HG03159 (cell line): ENCODE data around the gene NXN.
"Not testable (repeated sequence)": the region's sequence is repeated elsewhere in the genome, so short reads cannot be mapped to it uniquely, and the experiment has no call there.

Experiments
- ATAC-seq: cut with Tn5 transposase; IDR thresholded peaks from one replicate; pipeline ENCODE4 v1.9.1; 2021; ENCODE audit warnings: mild to moderate bottlenecking, moderate library complexity; ENCODE audit not compliant: unreplicated experiment

NXN gene

GRCh38 chr17:787641-788221, 191.8 kb downstream of the NXN start:
- ATAC-seq = no peak

DNA sequence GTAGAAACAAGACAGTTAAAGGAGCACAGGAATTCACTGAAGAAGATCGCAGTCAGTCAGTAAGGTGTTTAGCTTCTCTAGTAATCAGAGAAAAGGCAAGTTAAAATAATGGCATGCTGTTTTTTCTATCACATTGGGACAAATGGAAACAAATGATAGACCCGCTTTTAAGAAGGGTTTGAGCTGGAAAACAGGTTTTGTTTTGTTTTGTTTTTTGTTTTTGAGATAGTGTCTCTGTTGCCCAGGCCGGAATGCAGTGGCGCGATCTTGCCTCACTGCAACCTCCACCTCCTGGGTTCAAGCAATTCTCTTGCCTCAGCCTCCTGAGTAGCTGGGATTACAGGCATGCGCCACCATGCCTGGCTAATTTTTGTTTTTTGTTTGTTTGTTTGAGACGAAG, 193.7 kb downstream of the NXN start:
- ATAC-seq = not testable (repeated sequence)

DNA sequence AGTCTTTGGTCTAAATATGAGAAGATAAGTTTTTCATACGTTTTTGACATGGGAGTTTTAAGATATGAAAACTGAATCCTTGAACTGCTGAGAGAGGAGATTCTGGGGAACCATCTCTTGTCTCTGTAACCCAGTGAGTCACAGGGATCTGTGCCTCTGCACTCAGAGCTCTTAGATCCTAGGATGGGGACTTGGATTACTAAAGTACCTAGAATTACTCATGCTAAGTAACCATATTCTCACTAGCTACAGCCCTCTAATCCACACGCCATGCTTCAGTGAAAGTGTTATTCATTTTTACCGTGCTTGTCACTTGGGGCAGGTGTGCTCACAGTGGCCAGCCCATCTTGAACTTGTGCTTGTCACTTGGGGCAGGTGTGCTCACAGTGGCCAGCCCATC, 195.4 kb downstream of the NXN start:
- ATAC-seq = no peak

DNA sequence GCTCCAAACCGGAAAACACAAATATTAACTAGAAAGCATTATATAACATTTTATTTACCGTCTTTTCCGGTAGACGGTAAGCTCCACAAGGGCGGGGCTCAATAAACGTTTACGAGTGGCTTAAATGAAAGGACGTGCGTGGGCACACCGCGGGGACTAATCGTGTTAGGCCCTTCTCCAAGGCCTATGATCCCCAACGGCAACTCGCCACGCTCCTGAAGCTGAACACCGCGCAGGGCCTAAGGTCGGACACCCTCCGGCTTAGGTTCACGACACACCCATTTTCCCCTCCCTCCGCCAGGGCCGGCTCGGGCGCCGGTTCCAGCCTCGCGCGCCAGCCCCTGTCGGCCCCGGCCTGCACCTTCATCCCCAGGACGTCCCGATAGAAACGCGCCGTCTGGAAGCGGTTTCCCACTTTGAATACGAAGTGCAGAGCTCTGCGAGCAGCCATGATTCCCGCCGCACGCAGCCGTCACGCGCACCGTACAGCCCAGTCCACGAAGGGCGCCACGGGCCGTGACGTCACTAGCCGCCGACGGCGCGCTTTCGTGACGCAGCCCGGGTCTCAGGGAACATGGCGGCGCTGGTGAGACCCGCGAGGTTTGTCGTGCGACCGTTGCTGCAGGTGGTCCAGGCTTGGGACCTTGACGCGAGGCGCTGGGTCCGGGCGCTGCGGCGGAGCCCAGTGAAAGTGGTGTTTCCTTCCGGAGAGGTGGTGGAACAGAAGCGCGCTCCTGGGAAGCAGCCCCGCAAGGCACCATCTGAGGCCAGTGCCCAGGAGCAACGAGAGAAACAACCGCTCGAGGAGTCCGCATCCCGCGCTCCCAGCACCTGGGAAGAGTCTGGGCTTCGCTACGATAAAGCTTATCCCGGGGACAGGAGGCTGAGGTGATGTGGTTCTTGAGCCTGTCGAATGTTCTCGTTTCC, 197.5 kb downstream of the NXN start, which contains the start of the genes GLOD4 and MRM3:
GLOD4 (minus strand) TSS at position 476 of the 927 bp plus-strand sequence; CDS start at position 451, 25 bp downstream.
MRM3 (plus strand) TSS at position 549 of the 927 bp plus-strand sequence; CDS start at position 575, 26 bp downstream.
- peak; percentile 89 for ATAC-seq

- ATAC-seq = no peak
Observed at GRCh38 chr17:778096-778495, 201.5 kb downstream of the NXN start.

- ATAC-seq = no peak
Observed at GRCh38 chr17:774313-774584, 205.3 kb downstream of the NXN start.

DNA sequence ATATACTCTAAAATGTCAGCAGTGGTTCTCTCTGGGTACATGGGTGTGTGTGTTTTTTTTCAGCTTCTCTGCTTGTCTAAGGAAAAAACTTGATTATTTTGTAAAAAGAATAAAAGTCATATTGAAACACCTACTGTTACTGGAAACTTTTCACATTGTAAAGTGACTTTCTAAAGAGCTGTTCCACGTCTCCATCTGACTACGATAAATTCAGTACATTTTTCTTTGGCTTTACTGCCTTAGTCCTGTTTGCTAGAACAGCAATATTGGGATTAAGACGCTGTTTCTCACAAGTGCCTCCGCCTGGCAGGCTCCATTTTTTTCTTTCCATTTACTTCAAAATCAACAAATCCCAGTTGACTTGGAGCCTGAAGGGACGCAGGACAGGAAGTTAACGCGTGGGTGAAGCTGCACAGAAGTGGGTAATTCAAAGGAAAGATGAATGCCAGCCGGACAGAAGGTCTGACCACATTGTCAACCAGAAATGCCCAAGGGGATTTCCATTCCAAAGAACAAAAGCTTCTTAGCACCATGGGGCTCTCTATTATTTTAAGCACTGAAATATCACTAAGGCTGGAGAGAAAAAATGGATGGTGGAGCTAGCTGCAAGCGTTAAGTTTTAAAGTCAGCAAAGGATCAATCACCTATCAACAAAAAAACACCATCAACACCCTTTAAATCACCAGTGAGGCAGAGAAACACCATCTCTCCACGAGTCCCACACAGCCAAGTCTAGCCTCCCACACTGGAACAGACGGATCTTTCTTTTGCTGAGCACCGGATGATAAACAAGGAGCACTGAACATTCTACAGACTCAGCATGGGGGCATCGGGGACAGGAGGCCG, 205.9 kb downstream of the NXN start:
- no peak for ATAC-seq

DNA sequence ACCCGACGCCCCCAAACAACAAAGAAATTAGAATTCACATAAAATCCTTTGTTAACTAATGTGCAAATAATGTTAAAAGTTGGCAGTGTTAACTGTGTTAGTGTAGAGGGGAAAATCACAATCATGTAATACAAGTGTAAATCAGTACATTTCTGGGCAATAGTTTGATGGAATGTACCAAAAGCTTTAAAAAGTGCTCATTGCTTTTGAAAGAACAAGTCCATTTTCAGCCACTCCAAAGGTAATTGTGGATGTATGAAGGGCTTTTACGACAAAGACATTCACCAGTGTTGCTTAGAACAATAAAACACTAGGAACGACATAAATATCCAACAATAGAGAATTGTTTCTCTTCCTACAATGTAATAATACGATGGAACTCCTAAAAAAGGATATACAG, 206.6 kb downstream of the NXN start:
- ATAC-seq = no peak

GRCh38 chr17:767076-767475, 212.5 kb downstream of the NXN start:
- no peak for ATAC-seq

- no peak for ATAC-seq
Observed at GRCh38 chr17:760371-760770, 219.2 kb downstream of the NXN start.

DNA sequence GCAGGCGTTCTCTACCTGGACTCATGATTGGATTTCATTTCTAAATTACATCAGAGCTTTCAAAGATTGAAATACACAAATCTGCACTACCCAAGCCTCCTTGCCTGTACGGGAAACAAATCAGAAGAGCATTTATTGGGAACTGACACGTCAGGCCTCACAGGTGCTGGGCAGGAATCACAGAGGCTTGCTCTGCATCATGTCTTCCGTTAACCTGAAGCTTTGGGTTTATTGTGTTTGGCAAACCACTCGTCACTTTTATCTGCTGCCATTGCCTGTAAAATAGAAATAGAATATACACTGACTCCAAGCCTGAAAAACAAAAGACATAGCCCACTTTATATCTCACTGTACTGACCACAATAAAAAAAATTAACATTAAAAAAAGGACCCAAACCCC, 219.6 kb downstream of the NXN start:
- ATAC-seq = no peak

DNA sequence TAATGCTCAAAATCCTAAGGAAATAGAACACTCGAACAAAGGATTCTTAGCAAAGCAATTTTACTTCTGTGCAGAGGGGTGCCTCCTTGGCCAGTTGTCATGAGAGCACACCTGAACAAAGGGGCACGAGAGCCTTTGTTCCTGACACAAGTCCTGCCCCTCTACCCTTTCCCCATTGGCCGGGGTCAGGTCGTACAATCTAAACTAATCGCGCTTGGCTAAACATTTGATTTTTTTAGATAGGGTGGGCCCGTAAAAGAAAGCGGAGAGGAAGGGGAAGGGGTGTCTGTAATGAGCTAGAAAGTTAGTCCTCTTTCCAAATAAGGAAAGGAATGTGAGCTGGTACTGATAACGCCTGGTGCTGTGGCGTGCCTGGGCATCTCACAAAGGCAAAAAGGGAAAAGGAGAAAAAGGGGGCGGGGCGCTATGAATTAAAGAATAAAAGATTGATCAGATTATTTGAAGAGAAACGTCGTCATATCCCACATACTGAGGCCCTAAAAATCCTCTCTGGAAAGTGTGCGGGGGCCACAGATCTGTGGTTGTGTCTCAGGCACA, 223.5 kb downstream of the NXN start:
- ATAC-seq = not testable (repeated sequence)

GRCh38 chr17:755319-755961, 224.1 kb downstream of the NXN start:
- ATAC-seq = not testable (repeated sequence)

DNA sequence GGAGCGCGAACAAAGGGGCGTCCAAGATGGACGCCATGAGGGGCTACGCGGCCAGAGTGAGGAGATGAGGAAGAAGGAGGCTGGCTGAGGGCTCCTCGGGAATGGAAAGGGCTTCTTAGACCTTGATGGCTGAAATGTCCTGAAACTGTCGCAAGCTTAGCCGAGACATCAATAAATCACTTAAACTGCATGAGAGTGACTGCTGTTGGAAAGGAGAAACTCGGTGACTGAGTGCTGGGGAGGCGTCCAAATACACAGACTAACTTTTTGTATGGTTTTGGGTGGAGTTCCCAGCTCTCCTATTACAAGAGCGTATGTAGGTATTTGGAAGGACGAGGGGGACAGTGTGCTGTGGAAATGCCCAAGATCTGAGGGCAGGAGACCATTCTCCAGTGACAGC, 226.2 kb downstream of the NXN start:
- ATAC-seq = no peak

DNA sequence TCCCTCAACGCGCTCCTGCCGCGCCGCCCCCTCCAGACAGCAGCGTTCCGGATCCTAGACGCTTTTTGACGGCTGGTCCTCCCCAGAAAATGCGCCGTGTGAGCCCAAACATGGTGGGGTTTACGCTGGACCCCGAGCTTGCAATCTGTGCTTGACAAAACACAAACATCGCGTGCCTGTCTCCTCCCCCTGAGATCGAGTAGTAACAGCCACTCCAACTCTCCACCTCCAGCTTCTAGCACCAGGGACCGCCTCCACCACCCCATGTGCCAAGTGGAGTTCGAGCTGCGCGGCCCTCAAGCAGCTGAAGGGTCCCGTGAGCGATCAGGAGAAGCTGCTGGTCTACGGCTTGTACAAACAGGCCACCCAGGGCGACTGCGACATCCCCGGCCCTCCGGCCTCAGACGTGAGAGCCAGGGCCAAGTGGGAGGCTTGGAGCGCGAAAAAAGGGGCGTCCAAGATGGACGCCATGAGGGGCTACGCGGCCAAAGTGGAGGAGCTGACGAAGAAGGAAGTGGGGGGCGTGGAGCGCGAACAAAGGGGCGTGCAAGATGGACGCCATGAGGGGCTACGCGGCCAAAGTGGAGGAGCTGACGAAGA, 226.9 kb downstream of the NXN start:
- ATAC-seq = peak; percentile 13

GRCh38 chr17:752002-752619, 227.5 kb downstream of the NXN start, which contains the start of gene GEMIN4:
Gene GEMIN4, minus strand, starts transcription at chr17:752264. Its CDS starts 122 bp downstream, at chr17:752142.
- peak; percentile 80 for ATAC-seq

DNA sequence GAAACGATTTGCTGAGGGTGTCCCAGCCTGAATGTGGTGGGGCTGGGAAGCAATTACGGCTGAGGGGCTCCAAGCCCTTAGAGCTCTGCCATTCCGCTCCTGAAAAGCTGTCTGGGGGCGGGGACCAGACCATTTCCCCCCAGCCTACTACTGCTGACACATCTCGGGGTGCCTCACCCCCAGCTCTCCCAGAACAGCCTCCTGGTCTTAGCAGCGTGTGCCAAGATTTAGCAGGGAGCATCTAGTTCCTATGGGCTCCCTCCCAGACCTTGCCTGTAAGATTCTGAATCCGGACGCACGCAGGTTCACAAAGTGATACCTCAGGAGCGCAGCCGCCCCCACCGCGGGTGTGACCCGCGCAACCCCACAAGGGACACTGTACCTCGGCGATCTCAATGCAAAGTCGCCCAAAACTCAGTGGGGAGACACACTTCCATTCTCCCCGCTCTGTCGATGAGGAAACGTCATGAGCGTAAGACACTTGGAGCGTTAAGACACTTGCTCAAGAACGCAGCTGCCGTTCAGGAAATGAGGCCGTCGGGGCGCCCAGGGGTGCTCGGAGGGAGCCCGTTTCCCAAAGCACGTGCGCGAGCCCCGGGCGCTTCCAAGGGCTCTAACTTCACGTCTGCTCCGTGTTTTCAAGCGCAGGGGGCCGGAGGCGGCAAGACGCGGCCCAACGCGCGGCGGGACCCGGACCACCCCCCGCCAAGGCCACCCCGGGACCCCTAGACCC, 228.1 kb downstream of the NXN start:
- peak; percentile 28 for ATAC-seq

DNA sequence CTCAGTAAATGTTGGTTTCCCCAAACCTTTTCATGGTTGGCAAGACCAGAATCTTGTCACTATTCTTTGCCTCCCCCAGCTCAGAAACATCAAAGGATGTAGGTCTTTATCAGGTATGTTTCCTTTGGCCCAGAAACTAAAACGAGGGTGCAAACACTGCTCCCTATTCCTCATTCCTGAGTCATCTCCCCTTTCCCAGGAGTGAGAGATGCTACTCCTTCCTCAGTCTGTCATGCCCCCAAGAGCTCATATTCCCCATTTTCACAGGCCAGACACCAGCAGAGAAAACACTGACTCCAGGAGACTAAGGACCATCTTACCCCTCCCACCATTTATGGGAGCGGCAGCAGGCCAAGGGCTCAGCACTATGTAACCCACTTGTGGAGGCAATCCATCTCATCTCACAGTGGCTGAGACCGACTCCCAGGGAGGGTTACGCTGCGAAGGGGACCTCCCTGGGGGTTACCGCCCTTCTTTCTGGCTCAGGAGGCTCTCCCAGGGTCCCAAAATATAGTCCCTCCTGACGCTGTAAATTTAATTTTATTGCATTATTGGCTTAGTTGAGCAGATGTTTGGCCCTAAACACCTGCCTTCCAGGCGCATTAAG, 229.0 kb downstream of the NXN start:
- ATAC-seq = no peak

DNA sequence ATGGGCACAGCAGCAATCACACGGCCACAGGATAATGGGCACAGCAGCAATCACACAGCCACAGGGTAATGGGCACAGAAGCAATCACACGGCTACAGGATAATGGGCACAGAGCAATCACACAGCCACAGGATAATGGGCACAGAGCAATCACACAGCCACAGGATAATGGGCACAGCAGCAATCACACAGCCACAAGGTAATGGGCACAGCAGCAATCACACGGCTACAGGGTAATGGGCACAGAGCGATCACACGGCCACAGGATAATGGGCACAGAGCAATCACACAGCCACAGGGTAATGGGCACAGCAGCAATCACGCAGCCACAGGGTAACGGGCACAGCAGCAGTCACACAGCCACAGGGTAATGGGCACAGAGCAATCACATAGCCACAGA, 230.2 kb downstream of the NXN start:
- not testable (repeated sequence) for ATAC-seq
